H1 (cell line): Measurements from ENCODE around the gene SLC17A5. TPM values are rescaled to one million over a fixed set of nuclear protein-coding genes. Genes with fewer than 3 reads are reported as not detected.

Experiments
- CTCF ChIA-PET: fragments of 300-600 bp; sonication (Branson Sonifier 250); formaldehyde crosslinking; loops from one replicate; lab custom pipeline; 2021; ENCODE audit not compliant: partially characterized antibody; lab: Charles Lee
- POLR2A ChIA-PET: fragments of 300-600 bp; sonication (Branson Sonifier 250); formaldehyde crosslinking; loops from one replicate; lab custom pipeline; 2021; ENCODE audit warnings: inconsistent platforms; ENCODE audit not compliant: partially characterized antibody; lab: Charles Lee
- DNase-seq, 2 experiments: peaks; one replicate each; pipeline versions ENCODE4 v3.0.0 to v3.0.0-alpha.2; 2010 to 2022; ENCODE audit warnings: low spot score in 2 of 2, low read depth in 1 of 2, mixed read lengths in 1 of 2
- FAIRE-seq: peaks from 2 replicates; lab custom pipeline; 2011; peaks lifted over from hg19 to GRCh38; lab: Jason Lieb, UNC
- H2AFZ ChIP-seq: 2 replicates; pipeline ENCODE4 v1.8.1; 2012; ENCODE audit warnings: low read length, inconsistent platforms
- H2AK5ac ChIP-seq: 2 replicates; pipeline ENCODE4 v1.6.1; 2013; ENCODE audit warnings: low read depth, low read length
- H2BK120ac ChIP-seq: replicated peaks from 2 replicates; pipeline ENCODE3; 2013; ENCODE audit warnings: low read depth, low read length, inconsistent platforms
- H2BK12ac ChIP-seq: 2 replicates; pipeline ENCODE4 v1.6.1; 2013; ENCODE audit warnings: low read depth, low read length
- H2BK15ac ChIP-seq: 2 replicates; pipeline ENCODE4 v1.6.1; 2013; ENCODE audit warnings: low read length
- H2BK20ac ChIP-seq: 2 replicates; pipeline ENCODE4 v1.6.1; 2013; ENCODE audit warnings: low read length
- H2BK5ac ChIP-seq: 2 replicates; pipeline ENCODE4 v1.6.1; 2013; ENCODE audit warnings: low read depth, low read length
- H3K14ac ChIP-seq: 2 replicates; pipeline ENCODE4 v1.6.1; 2013; ENCODE audit warnings: inconsistent platforms; ENCODE audit not compliant: insufficient read length
- H3K18ac ChIP-seq: 2 replicates; pipeline ENCODE4 v1.6.1; 2013; ENCODE audit warnings: low read length; ENCODE audit errors: extremely low read depth
- H3K23ac ChIP-seq: 2 replicates; pipeline ENCODE4 v1.6.1; 2013; ENCODE audit warnings: inconsistent platforms; ENCODE audit not compliant: insufficient read length
- H3K23me2 ChIP-seq: 2 replicates; pipeline ENCODE4 v1.6.1; 2013; ENCODE audit warnings: low read depth, low read length
- H3K27ac ChIP-seq: 2 replicates; pipeline ENCODE4 v1.6.1; 2011; ENCODE audit warnings: low read depth, low read length, inconsistent platforms
- H3K27me3 ChIP-seq, 4 experiments: replicated peaks in 1 of 4; 1 replicate in 1 of 4; 2 replicates in 3 of 4; pipeline versions ENCODE4 v1.6.1 to v1.8.1; 2011 to 2013; ENCODE audit warnings: low read length in 3 of 4, mild to moderate bottlenecking in 3 of 4, inconsistent platforms in 2 of 4, mixed read lengths in 2 of 4, moderate library complexity in 1 of 4; ENCODE audit not compliant: control insufficient read depth in 3 of 4, insufficient read depth in 3 of 4; ENCODE audit errors: extremely low read depth in 1 of 4
- H3K36me3 ChIP-seq, 4 experiments: 2 replicates each; pipeline versions ENCODE4 v1.6.1 to v1.8.1; 2011 to 2013; ENCODE audit warnings: mild to moderate bottlenecking in 4 of 4, low read length in 3 of 4, moderate library complexity in 2 of 4, control low read depth in 1 of 4, inconsistent platforms in 1 of 4; ENCODE audit not compliant: insufficient read depth in 4 of 4, control insufficient read depth in 2 of 4
- H3K4ac ChIP-seq: replicated peaks from 2 replicates; pipeline ENCODE3; 2013; ENCODE audit warnings: low read length, low read depth, mixed read lengths, inconsistent platforms; ENCODE audit not compliant: insufficient read length
- H3K4me1 ChIP-seq, 4 experiments: replicated peaks in 1 of 4; 1 replicate in 1 of 4; 2 replicates in 3 of 4; pipeline versions ENCODE4 v1.6.1 to v1.8.1; 2011 to 2013; ENCODE audit warnings: low read length in 3 of 4, inconsistent platforms in 2 of 4, mixed read lengths in 1 of 4; ENCODE audit not compliant: insufficient read depth in 4 of 4, control insufficient read depth in 3 of 4
- H3K4me2 ChIP-seq, 2 experiments: 2 replicates each; pipeline versions ENCODE4 v1.6.1 to v1.8.1; 2011 to 2013; ENCODE audit warnings: low read depth in 2 of 2, low read length in 2 of 2, control low read depth in 1 of 2, inconsistent platforms in 1 of 2, mild to moderate bottlenecking in 1 of 2; ENCODE audit not compliant: insufficient read depth in 1 of 2
- H3K4me3 ChIP-seq, 4 experiments: fragments of 200-600, 300-600 bp in 1 of 4; sonication (generic), shearing (Covaris generic), sonication (Bioruptor Twin) in 1 of 4; 2 replicates each; pipeline versions ENCODE4 v1.5.1 to v1.8.1; 2011 to 2016; ENCODE audit warnings: low read length in 4 of 4, low read depth in 3 of 4, control low read depth in 2 of 4, inconsistent platforms in 2 of 4, mild to moderate bottlenecking in 2 of 4, mixed read lengths in 1 of 4, moderate library complexity in 1 of 4; ENCODE audit not compliant: insufficient read depth in 2 of 4; ENCODE audit errors: extremely low read depth in 1 of 4
- H3K56ac ChIP-seq: replicated peaks from 2 replicates; pipeline ENCODE3; 2013; ENCODE audit warnings: low read depth, mild to moderate bottlenecking, mixed read lengths, low read length, inconsistent platforms; ENCODE audit not compliant: insufficient read length
- H3K79me1 ChIP-seq: 2 replicates; pipeline ENCODE4 v1.6.1; 2013; ENCODE audit warnings: low read depth, low read length, control low read depth
- H3K79me2 ChIP-seq, 2 experiments: 2 replicates each; pipeline versions ENCODE4 v1.6.1 to v1.8.1; 2012 to 2013; ENCODE audit warnings: low read length in 2 of 2, mild to moderate bottlenecking in 2 of 2, inconsistent platforms in 1 of 2; ENCODE audit not compliant: insufficient read depth in 2 of 2, control insufficient read depth in 1 of 2
- H3K9ac ChIP-seq, 4 experiments: replicated peaks in 1 of 4; 1 replicate in 1 of 4; 2 replicates in 3 of 4; pipeline versions ENCODE4 v1.6.1 to v1.8.1; 2011 to 2013; ENCODE audit warnings: low read depth in 3 of 4, low read length in 3 of 4, control low read depth in 2 of 4, mild to moderate bottlenecking in 2 of 4, moderate library complexity in 2 of 4, inconsistent platforms in 1 of 4; ENCODE audit errors: extremely low read depth in 1 of 4
- H3K9me3 ChIP-seq, 2 experiments: 2 replicates each; pipeline versions ENCODE4 v1.6.1 to v1.8.1; 2012 to 2013; ENCODE audit warnings: mild to moderate bottlenecking in 2 of 2, moderate library complexity in 2 of 2, control low read depth in 1 of 2, inconsistent platforms in 1 of 2, low read depth in 1 of 2, low read length in 1 of 2, mixed read lengths in 1 of 2; ENCODE audit not compliant: insufficient read depth in 2 of 2
- H4K20me1 ChIP-seq, 2 experiments: replicated peaks in 1 of 2; 2 replicates each; pipeline versions ENCODE3 to v1.8.1; 2011 to 2013; ENCODE audit warnings: inconsistent platforms in 2 of 2, low read length in 2 of 2, mild to moderate bottlenecking in 1 of 2; ENCODE audit not compliant: insufficient read depth in 2 of 2, control insufficient read depth in 1 of 2
- H4K5ac ChIP-seq: 2 replicates; pipeline ENCODE4 v1.6.1; 2013; ENCODE audit warnings: low read length, low read depth, mixed read lengths, inconsistent platforms; ENCODE audit not compliant: insufficient read length
- H4K8ac ChIP-seq: 2 replicates; pipeline ENCODE4 v1.8.0; 2013; ENCODE audit warnings: mild to moderate bottlenecking, moderate library complexity, low read length, inconsistent platforms; ENCODE audit not compliant: insufficient read depth; ENCODE audit errors: extremely low read depth
- H4K91ac ChIP-seq: replicated peaks from 2 replicates; pipeline ENCODE3; 2013; ENCODE audit warnings: low read length, mixed read lengths, inconsistent platforms; ENCODE audit not compliant: insufficient read length
- BACH1 ChIP-seq: IDR thresholded peaks from 2 replicates; pipeline ENCODE4 v1.6.1; 2012; ENCODE audit warnings: low read length, improper control_type of control experiment
- BCL11A ChIP-seq, 2 experiments: IDR thresholded peaks; one replicate each; pipeline ENCODE4 v1.6.1; 2011; ENCODE audit warnings: low read depth in 2 of 2, low read length in 2 of 2, mild to moderate bottlenecking in 2 of 2
- CBX8 ChIP-seq: fragments of 300-800, 300-1000 bp; sonication (generic); IDR thresholded peaks from 2 replicates; pipeline ENCODE4 v1.7.1; 2016; ENCODE audit warnings: low read depth, low read length, borderline replicate concordance
- EGR1 ChIP-seq: IDR thresholded peaks from 2 replicates; pipeline ENCODE4 v1.6.1; 2011; ENCODE audit warnings: low read depth, low read length, borderline replicate concordance
- EP300 ChIP-seq, 2 experiments: IDR thresholded peaks; 1 replicate in 1 of 2; 2 replicates in 1 of 2; pipeline ENCODE4 v1.6.1; 2011 to 2012; ENCODE audit warnings: low read depth in 2 of 2, low read length in 2 of 2, mild to moderate bottlenecking in 2 of 2, borderline replicate concordance in 1 of 2, inconsistent platforms in 1 of 2, moderate library complexity in 1 of 2
- HDAC2 ChIP-seq, 2 experiments: fragments of 300-600 bp in 1 of 2; sonication (generic) in 1 of 2; IDR thresholded peaks; 2 replicates each; pipeline ENCODE4 v1.6.1; 2011 to 2012; ENCODE audit warnings: low read depth in 2 of 2, low read length in 2 of 2, mild to moderate bottlenecking in 2 of 2, moderate library complexity in 2 of 2, borderline replicate concordance in 1 of 2, inconsistent platforms in 1 of 2
- WGBS, 2 experiments: shearing (Covaris generic) in 1 of 2; methylation state at CpG; one replicate each; pipeline versions ENCODE4 v1.1.6 to v1.1.7; 2013 to 2015; ENCODE audit warnings: low lambda C conversion rate in 2 of 2, mixed read lengths in 2 of 2, inconsistent platforms in 1 of 2, low coverage in 1 of 2, missing lambda C conversion rate in 1 of 2; ENCODE audit not compliant: insufficient replicate concordance in 2 of 2, insufficient coverage in 1 of 2, insufficient read length in 1 of 2; ENCODE audit errors: extremely low coverage in 1 of 2, missing lambda C conversion rate in 1 of 2; 5-methylcytosine and 5-hydroxymethylcytosine counted together
- polyA plus RNA-seq, 7 experiments: library from polyadenylated mRNA; depleted of rRNA in 3 of 7; stranded (reverse) in 5 of 7; unstranded in 2 of 7; fragments of >200 nt in 5 of 7; fragments of 200-250 nt in 2 of 7; gene quantifications; 1 replicate in 5 of 7; 2 replicates in 1 of 7; 4 replicates in 1 of 7; pipeline versions ENCODE4 v1.2.1 to v1.2.3, GENCODE V29; 2011 to 2013; ENCODE audit warnings: missing spikeins in 2 of 7, mixed read lengths in 2 of 7
- total RNA-seq: library from RNA; stranded (reverse); fragmentation: NEBNext Ultra II Directional; extraction: Animal tissue kit (Norgen Biotek cat#: 25700); gene quantifications from 2 replicates; pipeline ENCODE4 v1.2.1, GENCODE V29; 2021

SLC17A5 gene
- total and polyA plus RNA-seq, 2 of the 8 experiments (the other 6 are each of a cell fraction or from before 2014, with no cell fraction given) = 11.0 to 11.9 TPM

DNA sequence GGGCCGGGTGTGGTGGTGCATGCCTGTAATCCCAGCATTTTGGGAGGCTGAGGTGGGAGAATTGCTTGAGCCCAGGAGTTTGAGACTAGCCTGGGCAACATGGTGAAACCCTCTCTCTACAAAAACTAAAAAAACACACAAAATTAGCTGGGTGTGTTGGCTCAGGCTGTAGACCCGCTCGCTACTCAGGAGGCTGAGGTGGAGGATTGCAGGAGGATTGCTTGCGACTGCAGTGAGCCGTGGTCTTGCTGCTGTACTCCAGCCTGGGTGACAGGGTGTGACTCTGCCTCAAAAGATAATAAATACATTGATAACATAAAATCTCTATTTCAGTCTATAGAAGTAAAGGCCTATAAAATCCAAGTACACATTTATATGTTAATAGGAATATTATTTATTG lies 49.3 kb downstream of the SLC17A5 start:
- H2BK15ac ChIP-seq = no peak overlapping the region
- H2AFZ ChIP-seq = no peak overlapping the region
- H3K79me2 ChIP-seq = no peaks in the 10 kb centered on the region
- peaks cover 0 to 8% (median 2%) of the 10 kb centered on the region in 4 experiments; a peak in 4 of 8 replicates for H3K36me3 ChIP-seq
- DNase-seq (no peak), FAIRE-seq (no peak)
- no peak overlapping the region for H3K14ac ChIP-seq
- H2BK12ac ChIP-seq = no peak overlapping the region
- no peak overlapping the region for H3K56ac ChIP-seq
- H3K4me2 ChIP-seq = no peak overlapping the region
- WGBS, 2 experiments = 94% methylated on average over 5 of the region's 5 CpGs; no CpG with 5 or more reads in 1 of the 2 experiments
- ChIA-PET POLR2A (interaction anchor here (1.4 to 14.4 kb wide), 2 partner anchors 19 to 89 kb away, joined by 3 to 430 read pairs; partner anchors contain the start of gene EEF1A1), CTCF (interaction anchor here (0.9 to 1.7 kb wide), 2 partner anchors 24 to 78 kb away, joined by 3 read pairs; no protein-coding TSS in a partner anchor)
- H4K8ac ChIP-seq = no peak overlapping the region
- H3K4me1 ChIP-seq = no peaks in the 10 kb centered on the region
- H4K5ac ChIP-seq = no peak overlapping the region
- no peaks in the 10 kb centered on the region for H4K20me1 ChIP-seq
- no peak overlapping the region for H3K18ac ChIP-seq
- no peak overlapping the region for H4K91ac ChIP-seq
- H2BK5ac ChIP-seq = no peak overlapping the region
- H3K23me2 ChIP-seq = no peaks in the 10 kb centered on the region
- H3K9ac ChIP-seq = no peak overlapping the region
- TF ChIP-seq BCL11A (IDR thresholded peaks at IDR 0.05; ENCODE audit: low read depth in 2 of 2, low read length in 2 of 2) (no peak), CBX8 (no peak), EGR1 (no peak), EP300 (IDR thresholded peaks at IDR 0.05; ENCODE audit: borderline replicate concordance in 1 of 2, low read depth in 2 of 2, low read length in 2 of 2) (no peak), BACH1 (no peak), HDAC2 (IDR thresholded peaks at IDR 0.05; ENCODE audit: borderline replicate concordance in 1 of 2, low read depth in 2 of 2, low read length in 2 of 2) (no peak)
- no peaks in the 10 kb centered on the region for H3K79me1 ChIP-seq
- H3K4ac ChIP-seq = no peak overlapping the region
- H3K27me3 ChIP-seq = no peaks in the 10 kb centered on the region
- no peak overlapping the region for H2BK20ac ChIP-seq
- no peak overlapping the region for H3K4me3 ChIP-seq
- H2BK120ac ChIP-seq = no peak overlapping the region
- no peak overlapping the region for H3K23ac ChIP-seq
- no peaks in the 10 kb centered on the region; a peak in 1 of 4 replicates for H3K9me3 ChIP-seq
- H3K27ac ChIP-seq = no peak overlapping the region
- H2AK5ac ChIP-seq = no peak overlapping the region
